GM19025 (cell line): Measurements from ENCODE around the gene SLC25A12.
"Not testable (repeated sequence)": the region's sequence is repeated elsewhere in the genome, so short reads cannot be mapped to it uniquely, and the experiment has no call there.

Experiments used
- ATAC-seq: cut with Tn5 transposase; IDR thresholded peaks from one replicate; pipeline ENCODE4 v1.9.1; 2021; ENCODE audit warnings: mild to moderate bottlenecking, low read depth, moderate library complexity; ENCODE audit not compliant: unreplicated experiment

SLC25A12 gene

DNA sequence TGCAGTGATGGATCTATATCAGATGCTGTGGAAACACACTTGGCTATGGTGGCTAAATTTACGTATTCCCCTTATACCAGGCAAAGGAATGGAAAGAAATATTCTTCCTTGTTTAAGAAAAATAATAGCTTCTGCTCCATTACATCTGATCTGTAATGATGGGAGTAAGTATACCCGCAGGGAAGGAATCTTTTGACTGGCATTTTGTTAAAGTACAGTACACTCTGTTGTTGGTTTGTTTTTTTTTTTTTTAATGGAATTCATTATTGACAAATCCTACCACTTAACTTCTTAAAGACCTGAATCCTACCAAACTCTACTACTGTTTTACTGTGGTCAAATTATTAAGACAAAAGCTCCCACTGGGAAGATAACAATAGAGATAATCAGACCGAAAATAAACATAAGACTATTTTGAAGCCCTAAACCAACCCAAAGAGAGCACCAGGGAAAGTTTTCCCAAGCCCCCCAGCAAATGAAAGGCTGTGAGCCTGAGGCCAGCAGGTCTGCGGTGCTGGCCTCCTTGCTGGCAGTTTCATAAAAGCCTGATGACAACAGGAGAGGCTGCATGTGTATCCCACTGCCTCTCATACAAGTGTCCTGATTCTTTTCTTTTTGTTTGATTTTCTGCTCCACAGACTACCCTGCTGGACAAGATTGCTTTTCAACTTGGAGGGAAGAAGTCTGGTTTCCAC lies 101.0 kb downstream of the SLC25A12 start:
- ATAC-seq, result no peak

DNA sequence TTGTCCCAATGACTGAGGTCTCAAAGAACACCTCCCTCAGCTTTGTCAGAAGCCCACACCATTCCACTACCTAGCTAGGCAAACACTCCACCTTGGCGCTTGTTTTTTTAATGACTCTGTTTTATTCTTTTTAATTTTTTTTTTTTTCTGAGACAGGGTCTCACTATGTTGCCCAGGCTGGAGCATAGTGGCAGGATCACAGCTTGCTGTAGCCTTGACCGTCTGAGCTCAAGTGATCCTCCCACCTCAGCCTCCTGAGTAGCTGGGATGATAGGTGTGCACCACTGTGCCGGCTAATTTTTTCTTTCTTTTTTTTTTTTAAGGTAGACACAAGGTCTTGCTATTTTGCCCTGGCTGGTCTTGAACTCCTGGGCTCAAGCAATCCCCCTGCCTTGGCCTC lies 101.9 kb downstream of the SLC25A12 start:
- no peak for ATAC-seq

GRCh38 chr2:171791361-171791760 lies 102.7 kb downstream of the SLC25A12 start:
- ATAC-seq, result no peak

DNA sequence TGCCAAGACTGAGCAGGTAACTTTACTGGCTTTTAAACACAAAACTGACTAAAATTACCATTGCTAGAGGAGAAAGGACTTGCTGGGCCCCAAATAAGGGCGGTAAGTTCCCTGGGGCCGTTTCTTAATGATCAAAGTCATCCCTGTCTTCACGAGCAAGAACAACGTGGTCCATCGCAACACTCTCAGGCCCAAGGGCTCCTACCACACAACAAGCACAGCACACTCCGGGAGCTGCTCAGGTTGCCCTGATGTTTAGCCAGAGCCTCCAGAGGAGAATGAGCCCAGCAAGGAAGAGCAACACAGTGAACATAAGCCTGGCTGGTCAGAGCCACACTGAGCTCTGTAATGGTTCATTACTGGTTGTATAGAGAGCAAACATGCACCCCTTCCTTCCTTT lies 104.1 kb downstream of the SLC25A12 start:
- no peak for ATAC-seq

- ATAC-seq, result no peak
These were observed 105.6 kb downstream of the SLC25A12 start for GRCh38 chr2:171788316-171788993.

DNA sequence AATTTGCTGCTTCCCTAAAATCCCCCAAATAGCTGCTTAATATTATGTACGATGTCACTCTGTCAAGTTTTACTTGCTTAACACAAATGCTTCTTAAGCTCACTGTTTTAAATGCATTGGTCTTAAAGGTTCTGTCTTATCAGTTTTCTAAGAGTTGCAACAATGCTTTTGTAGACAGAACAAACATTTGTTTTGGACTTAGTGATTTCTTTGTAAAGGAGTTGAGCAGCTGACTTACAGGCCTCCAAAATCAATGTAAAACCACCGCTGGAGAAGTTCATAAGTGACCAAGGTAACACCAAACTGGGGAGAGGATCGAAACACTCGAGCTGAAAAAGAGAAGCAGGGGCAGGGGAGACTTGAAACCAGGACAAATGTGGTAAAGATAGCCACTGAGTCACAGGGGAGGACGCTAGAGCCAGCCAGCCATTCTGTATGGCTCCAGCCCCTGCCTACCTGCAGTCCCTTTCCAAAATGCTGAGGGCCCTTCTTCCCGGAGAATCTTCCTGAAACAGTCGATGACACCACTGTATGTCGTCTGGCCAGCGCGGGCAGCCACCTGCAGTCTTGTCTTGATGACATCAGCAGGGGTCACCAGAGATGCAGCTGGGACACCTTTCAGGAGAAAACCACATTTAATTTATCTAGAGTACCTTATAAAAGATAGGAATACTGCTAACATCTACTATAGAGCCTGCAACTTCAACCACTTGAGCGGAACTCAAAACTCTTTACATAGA lies 106.5 kb downstream of the SLC25A12 start:
- no peak for ATAC-seq

DNA sequence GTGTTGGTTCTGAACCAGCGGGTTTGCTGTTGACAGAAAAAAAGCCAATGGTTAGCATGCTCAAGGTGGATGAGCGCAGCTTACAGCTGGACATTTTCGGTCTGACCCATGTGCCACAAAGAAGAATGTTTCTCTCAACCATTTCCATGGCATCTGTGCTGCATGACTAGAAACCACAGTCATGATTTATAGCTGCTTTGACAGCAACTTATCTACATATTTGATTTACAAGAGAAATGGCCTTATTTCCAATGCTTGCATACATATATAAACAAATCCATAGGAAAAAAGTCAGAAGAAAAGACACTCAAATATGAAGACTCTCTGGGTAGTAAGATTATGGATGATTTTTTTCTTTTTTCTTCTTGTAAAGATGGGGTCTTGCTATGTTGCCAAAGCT lies 108.6 kb downstream of the SLC25A12 start:
- ATAC-seq, result no peak

DNA sequence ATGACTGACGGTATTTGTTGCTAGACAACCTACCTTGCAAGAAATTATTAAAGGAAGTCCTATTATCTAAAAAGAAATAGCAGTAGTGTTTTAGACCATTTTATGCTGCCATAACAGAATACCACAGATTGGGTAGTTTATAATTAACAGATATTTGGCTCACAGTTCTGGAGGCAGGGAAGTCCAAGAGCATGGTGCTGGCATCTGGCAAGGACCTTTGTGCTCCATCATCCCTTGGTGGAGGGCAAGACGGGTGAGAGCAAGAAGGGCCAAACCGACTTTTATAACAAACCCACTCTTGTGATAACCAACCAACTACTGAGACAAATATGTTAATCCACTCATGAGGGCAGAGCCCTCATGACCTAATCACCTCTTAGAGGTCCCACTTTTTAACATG lies 115.5 kb downstream of the SLC25A12 start:
- no peak for ATAC-seq

- ATAC-seq, result not testable (repeated sequence)
These were observed 119.5 kb downstream of the SLC25A12 start for GRCh38 chr2:171774581-171774980.

- no peak for ATAC-seq
These were observed 121.7 kb downstream of the SLC25A12 start for GRCh38 chr2:171772373-171772772.

GRCh38 chr2:171771463-171771862 lies 122.6 kb downstream of the SLC25A12 start:
- ATAC-seq, result no peak

DNA sequence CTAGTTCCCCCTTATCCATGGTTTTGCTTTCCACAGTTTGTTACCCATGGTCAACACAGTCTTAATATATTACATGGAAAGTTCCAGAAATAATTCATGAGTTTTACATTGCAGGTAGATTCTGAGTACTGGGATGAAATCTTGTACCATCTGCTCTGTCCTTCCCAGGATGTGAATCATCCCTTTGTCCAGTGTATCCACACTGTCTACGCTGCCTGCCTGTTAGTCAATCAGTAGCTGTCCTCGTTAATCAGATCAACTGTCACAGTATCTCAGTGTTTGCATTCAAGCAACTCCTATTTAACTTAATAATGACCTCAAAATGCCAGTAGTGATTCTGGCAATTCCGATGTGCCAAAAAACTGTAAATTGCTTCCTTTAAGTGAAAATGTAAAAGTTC lies 130.4 kb downstream of the SLC25A12 start:
- ATAC-seq, result no peak

DNA sequence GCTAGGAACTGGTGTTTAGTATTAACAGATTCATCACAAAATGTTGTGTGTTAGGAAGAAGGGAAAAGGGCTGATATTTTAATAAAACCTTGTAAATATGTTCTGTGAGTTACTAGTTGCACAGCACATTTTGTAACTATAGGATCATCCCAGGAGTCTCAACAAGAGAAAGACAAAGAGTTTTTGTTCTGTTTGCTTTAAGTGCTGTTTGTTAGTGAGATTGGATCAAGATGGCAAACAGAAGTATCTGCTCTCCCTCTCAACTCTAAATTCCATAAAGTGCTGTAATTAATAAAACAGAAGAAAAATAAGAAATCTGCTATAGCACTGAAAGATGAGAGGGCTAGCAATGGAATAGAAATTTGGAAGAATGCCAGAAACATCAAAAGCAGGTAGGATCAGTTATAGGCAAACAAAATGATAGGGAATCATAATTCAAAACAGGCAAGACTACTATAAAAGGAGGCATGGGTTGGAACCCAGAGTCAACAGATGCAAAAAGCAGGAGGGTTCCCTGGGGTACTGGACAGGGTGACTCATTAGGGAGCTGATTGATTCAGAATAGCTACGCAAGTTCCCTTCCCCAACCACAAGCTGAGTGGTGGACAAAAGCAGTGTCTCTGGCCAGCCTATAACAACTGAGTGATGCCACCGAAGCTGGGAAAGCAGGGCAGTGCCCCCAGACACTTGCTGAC lies 131.0 kb downstream of the SLC25A12 start:
- no peak for ATAC-seq

- not testable (repeated sequence) for ATAC-seq
These were observed 132.9 kb downstream of the SLC25A12 start for GRCh38 chr2:171761176-171761575.

- ATAC-seq, result not testable (repeated sequence)
These were observed 135.3 kb downstream of the SLC25A12 start for GRCh38 chr2:171758762-171759161.

DNA sequence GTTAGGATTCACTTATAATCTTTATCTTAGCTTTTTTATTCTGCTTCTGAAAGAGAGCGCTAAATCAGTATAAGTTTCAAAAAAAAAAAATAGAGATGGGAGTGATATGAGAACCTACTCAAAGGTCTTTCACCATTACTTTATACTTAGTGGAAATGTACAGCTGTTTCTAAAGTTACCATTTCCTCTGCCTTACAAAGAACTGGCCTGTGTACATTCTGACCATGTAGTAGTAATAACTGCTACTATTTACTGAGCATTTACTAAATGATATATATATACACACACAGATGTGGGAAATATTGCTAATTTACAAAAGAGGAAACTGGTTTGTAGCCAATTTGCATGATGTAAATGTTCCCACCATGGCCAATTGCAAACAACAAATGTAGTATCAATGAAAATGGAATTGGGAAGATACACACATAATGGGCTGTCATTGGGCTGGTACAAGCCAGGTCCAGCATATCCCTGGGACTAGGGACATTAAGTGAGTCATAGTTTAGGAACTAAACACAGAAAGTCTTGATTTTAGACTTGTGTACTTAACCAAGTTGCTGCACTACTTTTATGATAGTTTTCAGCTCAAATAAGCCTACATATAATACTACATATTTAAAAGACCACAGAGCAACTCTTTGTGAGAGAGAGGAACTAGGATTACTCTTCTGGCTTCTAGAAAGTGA lies 139.6 kb downstream of the SLC25A12 start:
- no peak for ATAC-seq

DNA sequence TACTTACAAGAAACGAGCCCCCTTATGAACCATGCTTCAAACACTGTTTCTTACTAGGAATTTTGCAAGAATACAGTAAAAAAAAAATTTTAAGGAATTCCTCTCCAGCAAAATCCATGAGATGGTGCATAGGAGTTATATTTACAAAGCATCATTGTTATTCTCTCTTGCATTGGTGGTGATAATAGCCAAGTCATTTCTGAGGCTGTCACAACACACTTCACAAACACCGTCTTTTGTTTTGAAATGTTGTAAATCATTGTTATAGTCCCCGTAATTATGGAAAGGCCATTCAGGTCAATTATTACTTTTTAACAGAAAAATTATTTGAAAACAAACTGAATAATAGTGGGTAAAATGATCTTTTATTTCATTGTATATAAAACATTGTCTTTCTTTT lies 146.7 kb downstream of the SLC25A12 start:
- no peak for ATAC-seq

DNA sequence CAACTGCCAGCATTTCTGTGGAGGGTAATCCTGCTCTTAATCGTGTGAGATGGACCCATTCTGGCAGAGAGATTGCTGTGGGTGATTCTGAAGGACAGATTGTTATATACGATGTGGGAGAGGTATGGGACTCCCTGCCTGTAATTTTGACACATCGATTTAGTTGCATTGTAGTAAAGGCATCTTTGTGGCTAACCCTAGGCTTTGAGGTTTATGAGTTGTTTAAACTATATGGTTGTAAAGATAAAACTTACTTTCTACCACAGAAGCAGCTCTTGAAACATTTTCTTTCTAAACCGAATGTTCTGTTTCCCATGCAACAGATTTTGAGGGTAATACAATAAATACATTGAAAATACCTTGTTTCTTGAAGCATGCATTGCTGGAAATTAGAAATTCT lies 148.2 kb downstream of the SLC25A12 start:
- no peak for ATAC-seq

DNA sequence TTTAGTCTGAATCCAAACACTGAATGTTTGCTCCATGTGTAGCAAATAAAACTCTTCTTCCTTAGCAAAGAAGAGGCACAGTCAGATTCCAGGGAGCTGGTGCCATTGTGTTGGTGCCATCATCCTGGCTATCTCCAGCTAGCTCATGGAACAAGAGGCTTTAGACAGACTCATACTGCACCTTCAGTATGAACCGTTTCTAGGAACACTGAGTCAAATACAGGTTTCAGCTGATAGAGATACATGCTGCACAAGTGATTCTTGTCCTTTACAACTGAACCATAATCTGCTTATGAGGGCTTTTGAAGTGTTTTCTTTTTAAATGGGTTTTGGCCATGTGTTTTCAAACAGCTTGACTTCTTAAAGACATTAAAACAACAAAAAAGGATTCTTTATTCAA lies 148.9 kb downstream of the SLC25A12 start:
- ATAC-seq, result no peak

DNA sequence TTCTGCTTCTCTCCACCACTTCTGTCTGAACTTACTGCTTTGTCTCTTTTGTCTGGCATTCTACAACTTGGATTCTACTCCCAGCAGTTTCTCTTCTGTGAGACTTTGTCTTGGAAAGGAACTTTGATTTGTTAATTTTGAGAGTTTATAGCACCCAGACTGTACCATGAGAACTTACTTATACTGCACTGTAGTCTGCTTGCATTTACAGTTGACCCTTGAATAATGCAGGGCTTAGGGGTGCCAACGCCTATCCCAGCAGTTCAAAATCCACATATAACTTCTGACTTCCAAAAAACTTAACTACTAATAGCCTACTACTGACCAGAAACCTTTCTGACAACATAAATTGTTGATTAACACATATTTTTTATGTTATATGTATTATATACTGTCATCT lies 151.3 kb downstream of the SLC25A12 start:
- no peak for ATAC-seq
